Measurements from ENCODE around the gene ZNF74.

The ZNF74 gene

DNA sequence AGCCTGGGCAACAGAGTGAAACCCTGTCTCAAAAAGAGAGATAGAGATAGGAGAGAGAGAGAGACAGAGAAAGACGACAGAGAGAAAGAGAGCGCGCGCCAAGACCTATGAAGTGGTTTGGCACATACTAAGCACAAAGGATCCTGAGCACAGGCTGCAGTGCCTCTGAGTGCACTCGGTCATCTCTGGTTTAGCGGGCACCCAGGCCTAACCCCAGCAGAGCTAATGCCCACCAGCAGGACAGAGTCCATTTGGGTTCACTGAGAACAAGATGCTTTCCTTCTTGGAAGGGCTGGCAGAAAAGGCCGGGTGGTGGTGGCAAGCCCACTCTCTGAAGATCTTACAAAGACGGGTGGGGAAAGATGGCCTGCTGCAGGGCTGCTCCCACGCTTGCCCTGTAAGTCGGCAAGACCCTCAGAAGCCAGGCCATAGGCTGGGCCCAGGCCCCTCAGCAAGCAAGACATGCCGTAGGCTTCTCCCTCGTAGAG, 40.4 kb downstream of the ZNF74 start:
- DNase-seq = no peak

DNA sequence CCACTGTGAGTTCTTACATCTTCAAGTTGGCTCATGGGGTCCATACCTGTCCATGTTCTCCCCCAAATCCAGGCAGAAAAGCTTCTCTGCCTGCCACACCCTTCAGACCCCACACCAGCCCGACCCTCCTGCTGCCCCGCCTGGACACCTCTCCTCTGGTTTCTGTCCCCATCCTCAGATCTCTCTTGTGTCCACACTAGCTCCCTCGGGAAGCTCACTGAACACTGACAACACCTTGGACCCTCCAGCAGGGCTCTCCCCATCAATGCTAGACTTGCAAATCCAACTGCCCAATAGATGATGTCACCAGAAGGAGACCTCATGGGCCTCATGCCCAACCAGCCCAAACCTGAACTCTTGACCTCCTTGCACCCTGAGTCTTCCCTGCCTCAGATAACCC, 40.8 kb downstream of the ZNF74 start:
- DNase-seq = no peak

DNA sequence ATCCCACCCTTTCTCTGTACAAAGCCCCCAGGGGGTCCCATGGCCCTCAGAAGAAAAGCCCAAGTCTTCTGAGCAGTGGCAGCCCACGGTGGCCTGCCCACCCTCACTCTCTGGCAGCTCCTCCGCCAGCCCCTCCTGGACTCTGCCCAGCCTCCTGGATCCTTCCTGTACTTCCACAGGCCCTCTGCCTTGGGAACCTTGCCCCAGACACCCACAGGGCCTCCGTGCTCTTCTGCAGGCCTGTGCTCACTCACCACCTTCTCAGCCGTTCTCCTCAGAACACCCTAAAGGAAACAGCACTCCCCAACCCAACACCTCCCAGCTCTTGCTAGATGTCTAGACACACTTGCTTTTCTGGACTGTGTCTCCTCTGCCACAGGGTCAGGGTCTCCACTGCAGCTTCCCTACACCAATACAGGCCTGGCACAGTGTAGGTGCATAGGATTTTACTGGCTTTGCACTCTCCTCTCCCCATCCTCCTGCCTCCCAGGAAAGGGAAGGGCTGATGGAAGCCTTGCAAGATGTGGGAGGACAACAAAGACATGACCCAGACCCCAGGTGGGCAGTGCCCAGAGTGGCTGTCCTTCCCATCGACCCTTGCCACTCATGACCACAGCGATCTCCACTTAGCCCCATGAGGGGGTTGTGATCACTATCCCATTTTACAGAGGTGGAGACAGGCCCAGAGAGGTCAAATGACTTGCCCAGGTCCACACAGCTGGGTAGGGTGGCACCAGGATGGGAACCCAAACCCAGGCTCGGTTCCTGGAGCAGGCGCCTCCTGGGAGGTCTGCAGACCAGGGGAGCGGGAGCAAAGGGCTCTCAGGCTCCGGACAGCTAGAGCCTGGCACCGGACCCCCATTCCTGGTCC, 41.7 kb downstream of the ZNF74 start:
- DNase-seq = no peak

DNA sequence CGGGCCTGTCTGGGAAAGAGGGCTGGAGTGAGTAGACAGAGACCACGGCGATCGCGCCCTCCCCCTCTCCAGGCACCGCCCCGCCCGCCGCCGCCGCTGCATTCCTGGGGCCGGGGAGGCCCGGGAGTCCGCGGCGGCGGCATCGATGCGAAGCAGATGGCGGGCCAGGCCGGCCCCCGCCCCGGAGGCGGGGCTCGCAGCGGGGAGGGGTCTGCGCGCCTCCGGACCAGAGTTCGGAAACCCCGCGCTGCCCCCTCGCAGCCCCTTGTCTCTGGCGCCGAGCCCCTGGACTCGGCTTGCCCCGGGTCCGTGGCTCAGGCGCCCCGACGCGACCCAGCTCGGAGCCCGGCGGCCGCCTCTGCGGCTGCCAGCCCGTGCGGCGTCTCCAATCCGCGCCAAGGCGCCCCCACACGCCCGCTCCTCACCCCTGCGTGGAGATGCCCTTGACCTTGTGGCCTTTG, 42.4 kb downstream of the ZNF74 start:
- DNase-seq = no peak

DNA sequence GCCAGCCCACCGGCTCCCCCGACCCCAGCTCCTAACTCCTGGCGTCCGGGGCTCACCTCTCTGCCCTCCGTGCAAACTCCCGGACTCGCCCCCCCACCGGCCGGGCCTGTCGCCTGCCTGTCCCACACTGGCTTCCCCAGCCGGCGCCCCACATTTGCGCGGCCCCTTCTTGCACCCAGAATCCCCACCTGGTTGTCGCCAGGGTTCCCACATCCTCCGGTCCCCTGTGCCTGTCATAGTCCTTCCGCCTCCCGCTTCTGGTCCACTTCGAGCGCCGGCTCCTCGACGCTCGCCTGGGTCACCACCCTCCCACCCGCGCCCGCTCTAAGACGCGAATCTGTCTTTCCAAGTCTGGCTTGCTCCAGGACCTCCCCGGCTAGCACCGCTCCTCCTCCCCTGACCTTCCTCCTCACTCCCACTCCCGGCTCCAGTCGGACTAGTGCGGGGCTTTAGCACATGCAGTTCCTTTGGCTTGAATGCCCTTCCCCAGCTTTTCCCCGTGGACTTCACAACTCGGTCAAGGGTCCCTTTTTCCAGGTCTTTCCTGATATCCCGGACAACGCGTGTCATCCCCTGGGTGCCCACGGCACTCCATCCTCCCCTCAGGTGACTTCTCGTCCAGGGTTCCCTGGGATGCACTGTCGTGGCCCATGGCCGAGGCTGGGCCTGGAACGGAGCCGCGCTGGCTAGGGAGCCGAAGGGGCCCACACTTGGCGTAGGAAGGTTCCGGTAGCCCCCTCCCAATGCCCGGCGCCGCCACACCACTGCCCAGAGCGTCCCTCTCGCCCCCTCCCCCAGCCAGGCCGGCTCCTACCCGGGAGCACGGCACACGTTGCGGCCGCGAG, 43.0 kb downstream of the ZNF74 start:
- no peak for DNase-seq

DNA sequence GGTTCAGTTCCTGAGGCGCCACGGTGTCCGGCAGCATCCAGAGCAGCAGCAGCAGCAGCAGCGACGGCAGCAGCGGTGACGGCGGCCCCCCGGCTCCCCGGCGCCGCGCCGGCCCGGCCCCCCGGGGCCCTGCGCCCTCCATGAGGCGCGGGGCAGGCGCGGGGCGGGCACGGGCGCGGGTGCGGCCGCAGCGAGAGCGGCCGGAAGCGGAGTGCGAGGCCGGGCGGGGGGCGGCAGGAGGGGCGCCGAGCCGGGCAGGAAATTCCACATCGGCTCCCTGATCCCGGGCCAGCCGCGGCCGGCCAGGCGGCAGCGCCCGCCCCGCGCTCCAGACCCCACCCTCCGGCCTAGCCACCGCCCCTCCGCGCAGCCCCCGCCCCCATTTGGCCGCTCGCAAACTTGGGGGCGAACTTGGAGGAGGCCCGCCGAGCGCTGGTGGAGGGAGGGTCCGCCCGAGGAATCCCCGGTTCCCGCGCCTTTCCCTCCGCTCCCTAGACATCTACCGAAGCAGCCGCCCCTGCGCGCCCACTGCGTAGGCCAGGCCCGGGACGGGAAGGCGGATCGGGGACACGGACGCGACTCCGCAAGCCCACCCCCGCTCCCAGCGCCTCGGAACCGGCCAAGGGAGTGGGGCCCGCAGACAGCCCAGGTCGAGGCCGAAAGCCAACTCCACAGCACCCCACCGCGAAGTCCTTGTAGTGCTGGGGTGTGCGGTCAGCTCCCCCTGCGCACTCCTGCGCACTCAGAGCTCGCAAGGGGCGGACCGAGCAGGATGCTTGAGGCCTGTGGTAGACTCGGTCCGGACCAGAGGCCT, 43.9 kb downstream of the ZNF74 start, which contains the start of gene SCARF2:
SCARF2 (minus strand) TSS at position 213 of the 814 bp plus-strand sequence; CDS start at position 142, 71 bp downstream.
- DNase-seq = no peak

DNA sequence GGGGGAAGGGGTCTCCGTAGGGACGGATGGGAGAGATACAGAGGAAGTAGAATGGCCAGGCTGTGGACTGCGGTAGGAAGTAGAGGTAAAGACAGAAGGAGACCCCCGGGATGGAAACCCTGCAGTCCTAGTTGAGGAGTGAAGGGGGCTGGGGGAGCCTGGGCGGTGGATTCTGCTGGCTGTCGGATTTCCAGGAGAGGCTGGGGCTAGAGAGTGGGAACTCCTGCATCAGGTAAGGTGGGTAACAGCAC, 44.4 kb downstream of the ZNF74 start:
- no peak for DNase-seq

DNA sequence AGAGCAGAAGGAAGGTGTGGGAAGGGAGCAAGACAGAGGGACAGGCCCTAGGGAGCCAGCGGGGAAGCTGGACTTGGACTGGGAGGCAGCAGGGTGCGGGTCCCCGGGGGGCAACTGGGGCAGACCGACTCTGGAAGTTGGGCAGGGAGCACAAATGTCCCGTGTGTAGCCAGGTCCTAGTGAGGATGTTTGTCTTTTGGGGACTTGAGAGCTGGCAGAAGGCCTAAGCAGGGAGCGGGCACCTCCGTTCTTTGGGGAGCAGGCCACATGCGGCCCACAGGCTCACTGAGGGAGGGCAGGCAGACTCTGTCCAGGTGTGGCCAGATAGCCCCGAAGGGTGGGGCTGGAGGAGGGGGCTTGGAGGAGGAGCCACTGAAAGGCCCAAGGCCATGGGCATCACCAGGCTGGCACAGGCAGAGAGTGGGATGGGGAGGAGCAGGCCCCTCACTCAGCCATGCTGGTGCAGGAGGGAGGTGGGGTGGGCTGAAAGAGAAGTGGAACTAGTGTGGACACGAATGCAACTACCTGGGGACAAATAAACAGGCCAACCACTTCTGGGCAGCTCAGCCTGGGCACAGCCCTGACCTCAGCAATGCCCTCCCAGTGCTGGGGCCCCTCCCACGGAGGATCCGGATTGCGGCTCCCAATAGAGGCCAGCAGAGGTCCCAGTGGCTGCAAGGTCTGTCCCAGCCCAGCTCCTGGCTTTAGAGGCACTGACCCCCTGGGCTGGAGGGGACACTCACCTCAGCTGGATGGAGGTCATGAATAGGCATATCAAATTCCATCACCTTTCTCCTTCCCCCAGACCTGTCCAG, 44.9 kb downstream of the ZNF74 start:
- no peak for DNase-seq

DNA sequence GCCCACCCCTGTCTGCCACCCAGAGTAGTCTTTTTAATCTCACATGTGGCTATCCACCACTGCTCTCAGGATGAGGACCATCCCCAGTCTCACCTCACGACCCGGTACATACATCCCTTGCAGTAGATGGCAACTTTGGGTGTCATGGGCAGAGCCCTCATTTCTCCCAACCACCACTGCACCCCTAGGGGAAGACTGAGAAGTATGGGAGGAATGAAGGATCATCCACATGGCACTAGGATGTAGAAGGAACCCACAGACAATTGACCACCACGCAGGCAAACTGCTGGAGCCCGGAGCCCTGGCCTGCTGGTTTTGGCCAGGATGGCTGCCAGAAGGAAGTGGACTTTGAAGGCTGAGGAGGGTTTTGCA, 45.6 kb downstream of the ZNF74 start:
- DNase-seq = no peak

DNA sequence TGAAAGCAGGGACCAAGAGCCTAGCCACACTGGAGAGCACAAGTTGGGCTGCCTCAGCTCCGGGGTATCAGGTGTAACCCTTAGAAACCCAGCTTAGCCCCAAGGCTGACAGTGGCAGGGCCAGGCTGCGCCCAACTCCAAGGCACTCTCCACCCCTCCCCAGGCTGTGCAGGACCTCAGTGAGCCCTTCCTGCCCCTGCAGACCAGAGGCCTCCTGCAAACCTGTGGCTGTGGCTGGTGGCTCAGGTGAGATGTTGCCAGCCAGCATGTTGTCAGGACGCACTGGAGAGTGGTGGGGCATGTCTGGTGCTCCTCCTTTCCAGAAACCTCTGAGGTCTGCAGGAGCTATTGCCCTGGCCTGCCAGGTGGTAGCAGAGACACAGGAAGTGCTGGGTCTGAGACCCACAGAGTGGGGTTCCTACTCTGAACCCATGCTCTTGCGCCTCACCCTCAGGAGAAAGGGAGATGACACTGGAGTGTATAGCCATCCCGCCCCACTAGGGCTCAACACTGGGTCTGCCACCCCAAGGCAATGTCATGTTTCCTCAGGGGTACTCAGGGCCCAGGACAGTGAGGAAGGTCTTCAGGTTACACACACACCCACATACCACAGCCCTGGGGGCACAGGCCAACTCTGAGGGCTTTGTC, 46.1 kb downstream of the ZNF74 start:
- DNase-seq = no peak

DNA sequence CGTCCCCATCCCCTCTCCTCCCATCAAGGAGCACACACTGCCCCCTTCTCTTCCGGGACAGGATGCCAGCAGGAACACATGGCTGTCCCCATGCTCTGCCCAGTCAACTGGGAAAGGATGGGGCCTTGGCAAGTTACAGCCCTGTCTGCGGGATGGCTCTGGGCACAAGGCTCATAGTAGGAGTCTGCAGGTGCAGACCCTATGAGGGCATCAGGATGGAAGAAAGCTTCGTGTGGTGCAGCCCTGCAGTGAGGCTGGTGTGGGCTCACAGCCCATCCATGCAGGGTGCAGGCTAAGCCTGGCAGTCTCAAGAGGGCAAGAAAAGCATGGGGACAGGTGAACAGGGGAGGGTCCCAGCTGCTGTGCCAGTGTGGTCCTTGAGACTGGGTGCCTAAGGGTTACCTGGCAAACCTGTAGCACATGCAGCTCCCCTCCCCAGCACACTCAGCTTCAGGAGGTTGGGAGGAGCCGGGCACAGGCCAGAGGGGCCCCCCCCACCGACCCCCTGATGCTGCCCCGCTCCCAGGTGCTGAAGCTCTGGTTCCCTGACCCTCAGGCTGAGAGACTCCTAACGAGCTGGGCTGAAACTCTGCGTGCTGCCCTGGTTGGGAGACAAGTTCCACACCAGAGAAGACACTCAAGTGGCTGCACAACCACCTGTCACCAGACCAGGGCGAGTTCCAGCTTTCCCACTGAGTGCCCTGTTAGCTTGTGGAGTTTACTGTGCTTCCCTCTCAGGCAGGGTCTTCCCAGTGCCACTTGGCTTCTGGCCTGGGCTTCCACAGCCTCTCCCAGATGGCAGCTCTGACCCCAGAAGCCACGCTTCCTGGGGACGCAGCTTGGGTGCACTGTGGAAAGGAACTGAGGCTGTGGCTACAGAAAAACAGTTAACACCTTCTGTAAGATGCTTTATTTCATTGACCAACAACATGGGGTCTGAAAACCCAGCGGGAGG, 47.0 kb downstream of the ZNF74 start:
- DNase-seq = no peak

DNA sequence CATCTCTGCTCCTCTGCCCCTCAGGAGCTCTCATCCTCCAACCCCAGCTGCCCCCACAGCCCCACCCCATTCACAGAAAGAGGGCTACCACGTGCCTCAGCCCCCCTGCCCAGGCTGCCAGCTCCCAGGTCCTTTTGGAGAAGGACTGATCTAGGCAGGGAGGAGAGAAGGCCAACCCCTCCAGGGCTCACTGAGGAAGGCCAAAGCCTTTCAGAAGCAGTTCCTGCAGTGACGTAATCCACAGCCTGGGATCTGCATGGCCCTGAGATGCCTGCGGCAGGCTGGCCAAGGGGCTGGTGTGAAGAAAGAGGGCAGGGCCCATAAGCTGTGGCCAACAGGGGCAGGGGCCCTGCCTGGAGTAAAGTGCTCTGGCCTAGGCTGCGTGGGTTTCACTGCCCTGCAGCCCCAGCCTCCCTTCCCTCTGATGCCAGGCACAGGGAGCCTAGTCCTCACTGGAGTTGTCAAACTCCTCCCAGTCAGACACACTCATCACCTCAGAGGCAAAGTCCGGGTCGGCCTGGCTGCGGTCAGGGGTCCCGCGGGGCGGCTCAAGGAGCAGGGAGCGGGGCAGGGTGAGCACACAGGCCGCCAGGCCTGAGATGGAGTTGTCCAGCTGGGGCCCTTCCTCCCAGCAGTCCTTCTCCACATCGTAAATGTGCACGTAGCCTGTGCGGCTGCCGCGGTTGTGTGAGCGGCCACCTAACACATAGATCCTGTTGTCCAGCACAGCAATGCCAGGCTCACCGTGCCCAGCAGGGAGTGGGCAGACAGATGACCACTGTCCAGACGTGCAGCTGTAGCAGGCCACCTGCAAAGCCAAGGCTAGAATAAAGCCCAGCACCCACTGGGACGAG, 47.9 kb downstream of the ZNF74 start:
- no peak for DNase-seq

DNA sequence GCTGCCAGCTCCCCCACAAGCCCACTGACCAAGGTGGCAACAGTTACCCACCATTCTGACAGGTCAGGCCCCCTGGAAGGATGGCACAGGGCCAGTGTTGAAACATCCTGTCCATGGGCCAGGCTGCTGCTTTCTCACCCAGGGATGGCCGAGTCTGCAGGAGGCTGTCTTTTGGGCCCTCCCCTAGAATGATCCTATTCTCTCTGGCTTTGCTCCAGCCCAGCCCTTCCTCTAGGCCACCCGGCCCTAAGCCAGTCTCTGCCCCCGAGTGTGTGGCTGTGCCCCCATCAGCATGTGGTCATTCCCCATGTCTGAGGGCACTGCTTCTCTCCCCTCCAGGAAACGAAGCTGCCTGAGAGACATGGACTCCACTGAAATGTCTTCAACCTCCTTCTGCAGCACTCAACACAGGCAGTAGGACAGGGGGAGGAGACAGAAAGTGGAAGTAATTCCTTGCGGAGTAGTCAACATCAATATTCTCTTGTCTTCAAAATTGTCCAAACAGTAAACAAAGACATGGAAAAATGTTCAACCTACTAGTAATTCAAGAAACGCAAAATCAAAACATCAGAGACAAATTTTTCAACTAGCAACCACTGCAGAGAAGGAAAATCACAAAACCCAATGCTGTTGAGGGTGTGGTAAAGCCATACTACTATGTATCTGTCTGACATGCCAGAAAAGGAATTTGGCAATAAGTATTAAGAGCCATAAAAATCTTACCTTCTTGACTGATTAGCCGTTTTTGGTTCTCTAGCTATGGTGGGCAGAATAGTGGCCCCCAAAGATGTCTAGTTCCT, 48.7 kb downstream of the ZNF74 start:
- no peak for DNase-seq

DNA sequence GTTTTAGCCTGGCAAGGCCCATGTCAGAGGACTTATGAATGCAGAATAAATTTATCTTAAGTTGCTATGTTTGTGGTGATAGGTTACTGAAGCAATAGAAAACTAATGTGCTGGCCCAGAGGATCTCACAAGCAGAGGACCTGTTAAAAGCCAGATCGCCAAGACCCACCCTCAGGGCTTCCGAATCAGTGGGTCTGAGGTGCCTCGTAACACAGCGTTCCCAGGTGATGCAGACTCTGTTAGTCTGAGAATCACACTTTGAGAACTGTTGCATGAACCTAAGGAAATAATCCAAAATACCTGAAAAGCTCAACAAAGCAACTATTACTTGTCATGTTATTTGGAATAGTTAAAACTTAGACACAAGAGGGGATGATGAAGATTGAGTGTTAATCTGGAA, 50.4 kb downstream of the ZNF74 start:
- no peak for DNase-seq

DNA sequence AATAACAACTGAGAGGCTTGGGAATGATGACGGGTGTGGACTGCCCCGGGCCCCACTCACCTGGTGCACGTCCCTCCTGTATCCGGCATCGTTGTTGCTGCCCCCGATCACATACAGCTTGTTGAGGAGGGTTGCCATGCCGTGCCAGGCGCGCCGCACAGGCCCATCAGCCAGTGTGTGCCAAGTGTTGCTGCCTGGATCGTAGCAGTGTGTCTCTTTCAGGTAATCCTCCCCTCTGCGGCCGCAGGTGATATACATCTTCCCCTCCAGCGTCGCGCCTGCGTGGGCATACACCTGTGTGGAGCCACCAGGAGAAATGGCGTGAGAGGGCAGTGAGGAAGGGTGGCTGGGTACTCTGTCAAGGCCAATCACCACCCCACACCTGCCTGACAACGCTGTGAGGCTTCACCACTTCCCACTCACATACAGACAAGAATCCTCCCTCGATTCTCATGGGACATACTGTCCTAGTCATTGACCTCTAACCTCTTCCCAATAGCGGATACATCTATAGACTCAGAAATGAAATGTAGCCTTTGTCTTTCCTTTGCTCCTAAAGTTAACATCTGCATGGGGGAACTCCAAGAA, 52.5 kb downstream of the ZNF74 start:
- no peak for DNase-seq

DNA sequence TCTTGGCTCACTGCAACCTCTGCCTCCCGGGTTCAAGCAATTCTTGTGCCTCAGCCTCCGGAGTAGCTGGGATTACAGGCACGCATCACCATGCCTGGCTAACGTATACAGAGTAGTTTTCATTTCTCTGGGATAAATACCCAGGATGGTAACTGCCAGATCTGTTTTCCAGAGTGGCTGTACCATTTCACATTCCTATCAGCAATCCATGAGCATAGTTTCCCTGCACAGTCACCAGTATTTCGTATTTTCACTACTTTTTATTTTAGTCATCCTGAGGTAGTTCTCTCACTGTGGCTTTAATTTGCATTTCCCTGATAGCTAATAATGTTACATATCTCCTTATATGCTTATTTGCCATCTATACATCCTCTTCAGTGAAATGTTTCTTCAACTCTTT, 54.7 kb downstream of the ZNF74 start:
- no peak for DNase-seq

DNA sequence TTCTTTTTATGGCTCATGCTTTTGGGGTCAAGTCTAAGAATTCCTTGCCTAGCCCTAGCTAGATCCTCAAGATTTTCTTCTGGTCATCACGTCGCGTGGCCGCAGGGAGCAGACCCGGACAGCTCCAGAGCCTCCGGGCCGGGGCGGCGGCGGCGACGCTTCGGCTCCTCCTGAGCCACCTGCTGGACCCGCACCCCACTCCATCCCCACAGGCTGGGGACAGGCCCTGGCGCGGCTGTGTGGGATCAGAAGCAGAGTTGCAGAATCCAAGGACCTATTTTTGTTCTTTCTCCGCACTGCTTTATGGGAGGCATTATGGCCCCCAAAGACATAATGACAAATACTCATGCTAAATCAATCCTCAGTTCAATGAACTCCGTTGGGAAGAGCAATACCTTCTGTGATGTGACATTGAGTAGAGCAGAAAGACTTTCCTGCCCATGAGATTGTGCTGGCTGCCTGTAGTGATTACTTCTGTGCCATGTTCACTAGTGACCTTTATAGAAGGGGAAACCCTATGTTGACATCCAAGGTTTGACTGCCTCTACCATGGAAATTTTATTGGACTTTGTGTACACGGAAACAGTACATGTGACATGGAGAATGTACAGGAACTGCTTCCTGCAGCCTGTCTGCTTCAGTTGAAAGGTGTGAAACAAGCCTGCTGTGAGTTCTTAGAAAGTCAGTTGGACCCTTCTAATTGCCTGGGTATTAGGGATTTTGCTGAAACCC, 56.0 kb downstream of the ZNF74 start:
- DNase-seq = no peak

DNA sequence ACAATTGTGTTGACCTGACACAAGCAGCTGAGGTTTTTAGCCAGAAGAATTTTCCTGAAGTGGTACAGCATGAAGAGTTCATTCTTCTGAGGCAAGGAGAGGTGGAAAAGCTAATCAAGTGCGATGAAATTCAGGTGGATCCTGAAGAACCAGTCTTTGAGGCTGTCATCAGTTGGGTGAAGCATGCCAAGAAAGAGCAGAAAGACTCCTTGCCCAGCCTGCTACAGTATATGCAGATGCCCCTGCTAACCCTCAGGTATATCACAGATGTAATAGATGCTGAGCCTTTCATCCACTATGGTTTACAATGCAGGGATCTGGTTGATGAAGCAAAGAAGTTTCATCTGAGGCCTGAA, 56.6 kb downstream of the ZNF74 start:
- no peak for DNase-seq
